ENCODE data around the gene LMAN2.

Gene LMAN2

GRCh38 chr5:177310757-177311391 lies 40.6 kb downstream of the LMAN2 start:
- peak overlapping the region; percentile 93; the same call in 1 of the 2 replicates for H3K27ac ChIP-seq (ENCODE audit: low read length)
- H3K9ac ChIP-seq (ENCODE audit: low read length) = peak overlapping the region; percentile 89
- H3K27me3 ChIP-seq (replicated peaks; ENCODE audit: insufficient read depth, low read length) = no peaks in the 10 kb centered on the region
- H3K79me2 ChIP-seq (ENCODE audit: low read length) = peaks cover 58% of the 10 kb centered on the region
- no peaks in the 10 kb centered on the region for H3K9me3 ChIP-seq (replicated peaks; ENCODE audit: insufficient read depth, low read length)
- no peaks in the 10 kb centered on the region for H3K9me2 ChIP-seq (replicated peaks; ENCODE audit: insufficient read depth, low read length)
- no peaks in the 10 kb centered on the region for H3K36me3 ChIP-seq (replicated peaks; ENCODE audit: insufficient read depth, low read length)
- no peaks in the 10 kb centered on the region for H4K20me1 ChIP-seq (ENCODE audit: insufficient read depth, low read length)
- peaks cover 18% of the 10 kb centered on the region for H3K4me1 ChIP-seq (ENCODE audit: low read length)
- TF ChIP-seq EZH2phosphoT487 (IDR thresholded peaks at IDR 0.05; ENCODE audit: low read length) (no peak), EZH2 (optimal IDR thresholded peaks at IDR 0.05; ENCODE audit: low read depth, low read length) (no peak)
- TF ChIP-seq, protein P1, sequence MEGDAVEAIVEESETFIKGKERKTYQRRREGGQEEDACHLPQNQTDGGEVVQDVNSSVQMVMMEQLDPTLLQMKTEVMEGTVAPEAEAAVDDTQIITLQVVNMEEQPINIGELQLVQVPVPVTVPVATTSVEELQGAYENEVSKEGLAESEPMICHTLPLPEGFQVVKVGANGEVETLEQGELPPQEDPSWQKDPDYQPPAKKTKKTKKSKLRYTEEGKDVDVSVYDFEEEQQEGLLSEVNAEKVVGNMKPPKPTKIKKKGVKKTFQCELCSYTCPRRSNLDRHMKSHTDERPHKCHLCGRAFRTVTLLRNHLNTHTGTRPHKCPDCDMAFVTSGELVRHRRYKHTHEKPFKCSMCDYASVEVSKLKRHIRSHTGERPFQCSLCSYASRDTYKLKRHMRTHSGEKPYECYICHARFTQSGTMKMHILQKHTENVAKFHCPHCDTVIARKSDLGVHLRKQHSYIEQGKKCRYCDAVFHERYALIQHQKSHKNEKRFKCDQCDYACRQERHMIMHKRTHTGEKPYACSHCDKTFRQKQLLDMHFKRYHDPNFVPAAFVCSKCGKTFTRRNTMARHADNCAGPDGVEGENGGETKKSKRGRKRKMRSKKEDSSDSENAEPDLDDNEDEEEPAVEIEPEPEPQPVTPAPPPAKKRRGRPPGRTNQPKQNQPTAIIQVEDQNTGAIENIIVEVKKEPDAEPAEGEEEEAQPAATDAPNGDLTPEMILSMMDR (IDR thresholded peaks at IDR 0.05; ENCODE audit: low read length) = no peak
- H3K4me2 ChIP-seq (ENCODE audit: low read depth, low read length) = peak overlapping the region; percentile 98
- 0 out of 2 replicates have a peak overlapping the region, but pooled peaks have one; percentile 17 for H2AFZ ChIP-seq (ENCODE audit: low read length)
- peaks cover 55% of the 10 kb centered on the region for H3F3A ChIP-seq (ENCODE audit: insufficient read depth, low read length)
- DNase-seq = peak; percentile 73
- peak overlapping the region; percentile 99 for H3K4me3 ChIP-seq (ENCODE audit: low read length)

GRCh38 chr5:177310332-177310731 lies 41.1 kb downstream of the LMAN2 start:
- H3K9ac ChIP-seq (ENCODE audit: low read length) = peak overlapping the region; percentile 89
- H3K79me2 ChIP-seq (ENCODE audit: low read length) = peaks cover 63% of the 10 kb centered on the region
- no peaks in the 10 kb centered on the region for H3K27me3 ChIP-seq (replicated peaks; ENCODE audit: insufficient read depth, low read length)
- H3K4me3 ChIP-seq (ENCODE audit: low read length) = peak overlapping the region; percentile 99
- H3K36me3 ChIP-seq (replicated peaks; ENCODE audit: insufficient read depth, low read length) = no peaks in the 10 kb centered on the region
- peaks cover 24% of the 10 kb centered on the region for H3K4me1 ChIP-seq (ENCODE audit: low read length)
- no peaks in the 10 kb centered on the region for H3K9me2 ChIP-seq (replicated peaks; ENCODE audit: insufficient read depth, low read length)
- H3K4me2 ChIP-seq (ENCODE audit: low read depth, low read length) = peak overlapping the region; percentile 98
- TF ChIP-seq, protein P1 (IDR thresholded peaks at IDR 0.05; ENCODE audit: low read length) = no peak
- TF ChIP-seq EZH2phosphoT487 (IDR thresholded peaks at IDR 0.05; ENCODE audit: low read length) (no peak), EZH2 (optimal IDR thresholded peaks at IDR 0.05; ENCODE audit: low read depth, low read length) (no peak)
- no peak for DNase-seq
- H2AFZ ChIP-seq (ENCODE audit: low read length) = no peak overlapping the region
- peak overlapping the region; percentile 93; the same call in 1 of the 2 replicates for H3K27ac ChIP-seq (ENCODE audit: low read length)
- 0 out of 2 replicates have a peak, but pooled peaks cover 2% of the 10 kb centered on the region for H4K20me1 ChIP-seq (ENCODE audit: insufficient read depth, low read length)
- H3F3A ChIP-seq (ENCODE audit: insufficient read depth, low read length) = peaks cover 60% of the 10 kb centered on the region
- no peaks in the 10 kb centered on the region for H3K9me3 ChIP-seq (replicated peaks; ENCODE audit: insufficient read depth, low read length)

- no peaks in the 10 kb centered on the region for H3K9me2 ChIP-seq (replicated peaks; ENCODE audit: insufficient read depth, low read length)
- 0 out of 2 replicates have a peak, but pooled peaks cover 7% of the 10 kb centered on the region for H4K20me1 ChIP-seq (ENCODE audit: insufficient read depth, low read length)
- peaks cover 71% of the 10 kb centered on the region for H3K79me2 ChIP-seq (ENCODE audit: low read length)
- DNase-seq = peak; percentile 81
- H3F3A ChIP-seq (ENCODE audit: insufficient read depth, low read length) = peaks cover 67% of the 10 kb centered on the region
- H2AFZ ChIP-seq (ENCODE audit: low read length) = no peak overlapping the region
- no peaks in the 10 kb centered on the region for H3K36me3 ChIP-seq (replicated peaks; ENCODE audit: insufficient read depth, low read length)
- H3K4me2 ChIP-seq (ENCODE audit: low read depth, low read length) = peak overlapping the region; percentile 98; the same call in 1 of the 2 replicates
- peak overlapping the region; percentile 89; the same call in 1 of the 2 replicates for H3K9ac ChIP-seq (ENCODE audit: low read length)
- TF ChIP-seq EZH2phosphoT487 (IDR thresholded peaks at IDR 0.05; ENCODE audit: low read length) = no peak
- TF ChIP-seq, protein P1 (IDR thresholded peaks at IDR 0.05; ENCODE audit: low read length) = peak; percentile 96
- no peak for TF ChIP-seq EZH2 (optimal IDR thresholded peaks at IDR 0.05; ENCODE audit: low read depth, low read length)
- H3K9me3 ChIP-seq (replicated peaks; ENCODE audit: insufficient read depth, low read length) = no peaks in the 10 kb centered on the region
- peaks cover 24% of the 10 kb centered on the region for H3K4me1 ChIP-seq (ENCODE audit: low read length)
- H3K27ac ChIP-seq (ENCODE audit: low read length) = peak overlapping the region; percentile 18; the same call in 1 of the 2 replicates
- peak overlapping the region; percentile 99 for H3K4me3 ChIP-seq (ENCODE audit: low read length)
- H3K27me3 ChIP-seq (replicated peaks; ENCODE audit: insufficient read depth, low read length) = no peaks in the 10 kb centered on the region
These were observed 41.9 kb downstream of the LMAN2 start for GRCh38 chr5:177309351-177310191.
